ENCODE data around the gene SLC25A27. TPM values are rescaled to one million over a fixed set of nuclear protein-coding genes. Genes with fewer than 3 reads are reported as not detected.

The SLC25A27 gene
- total RNA-seq, 1 donor: 10.5 TPM

- TF ChIP-seq CTCF (IDR thresholded peaks at IDR 0.05; ENCODE audit: extremely low read depth, low read depth, low read length): no peak
- no peak overlapping the region for H3K4me2 ChIP-seq (ENCODE audit: insufficient read depth, low read length)
- no peaks in the 10 kb centered on the region for H4K20me1 ChIP-seq (ENCODE audit: insufficient read depth, low read length)
- no peaks in the 10 kb centered on the region for H3K36me3 ChIP-seq (ENCODE audit: insufficient read depth, low read length)
- H3K27me3 ChIP-seq (ENCODE audit: insufficient read depth, low read length): peaks cover 2% of the 10 kb centered on the region
- H2AFZ ChIP-seq (ENCODE audit: low read length): no peak overlapping the region
- H3K79me2 ChIP-seq (ENCODE audit: insufficient read depth, low read length): no peaks in the 10 kb centered on the region
- H3K9me3 ChIP-seq (ENCODE audit: low read depth, low read length): no peaks in the 10 kb centered on the region
- H3K27ac ChIP-seq (ENCODE audit: low read depth, low read length): no peak overlapping the region
- no peak overlapping the region for H3K4me3 ChIP-seq (ENCODE audit: insufficient read depth, low read length)
- no peaks in the 10 kb centered on the region for H3K4me1 ChIP-seq (ENCODE audit: insufficient read depth, low read length)
- no peak for DNase-seq (ENCODE audit: insufficient read length, low spot score, missing footprints)
These were observed 36.9 kb downstream of the SLC25A27 start for GRCh38 chr6:46689657-46690056.

GRCh38 chr6:46690141-46690755 lies 37.5 kb downstream of the SLC25A27 start:
- no peak overlapping the region for H3K4me2 ChIP-seq (ENCODE audit: insufficient read depth, low read length)

GRCh38 chr6:46690911-46691451 lies 38.2 kb downstream of the SLC25A27 start:
- DNase-seq (ENCODE audit: insufficient read length, low spot score, missing footprints): no peak

More at GRCh38 chr6:46690141-46690755, 37.5 kb downstream of the SLC25A27 start:
- peaks cover 2% of the 10 kb centered on the region for H3K27me3 ChIP-seq (ENCODE audit: insufficient read depth, low read length)
- TF ChIP-seq CTCF (IDR thresholded peaks at IDR 0.05; ENCODE audit: extremely low read depth, low read depth, low read length): no peak
- no peak overlapping the region for H2AFZ ChIP-seq (ENCODE audit: low read length)
- H3K4me1 ChIP-seq (ENCODE audit: insufficient read depth, low read length): no peaks in the 10 kb centered on the region
- H3K36me3 ChIP-seq (ENCODE audit: insufficient read depth, low read length): no peaks in the 10 kb centered on the region
- no peak overlapping the region for H3K4me3 ChIP-seq (ENCODE audit: insufficient read depth, low read length)
- no peak overlapping the region for H3K27ac ChIP-seq (ENCODE audit: low read depth, low read length)
- no peaks in the 10 kb centered on the region for H3K9me3 ChIP-seq (ENCODE audit: low read depth, low read length)
- no peaks in the 10 kb centered on the region for H4K20me1 ChIP-seq (ENCODE audit: insufficient read depth, low read length)
- H3K79me2 ChIP-seq (ENCODE audit: insufficient read depth, low read length): no peaks in the 10 kb centered on the region
- peak; percentile 13 for DNase-seq (ENCODE audit: insufficient read length, low spot score, missing footprints)

More at GRCh38 chr6:46690911-46691451, 38.2 kb downstream of the SLC25A27 start:
- H3K27ac ChIP-seq (ENCODE audit: low read depth, low read length): no peak overlapping the region
- no peaks in the 10 kb centered on the region for H3K9me3 ChIP-seq (ENCODE audit: low read depth, low read length)
- no peaks in the 10 kb centered on the region for H3K79me2 ChIP-seq (ENCODE audit: insufficient read depth, low read length)
- H3K4me1 ChIP-seq (ENCODE audit: insufficient read depth, low read length): no peaks in the 10 kb centered on the region
- H3K27me3 ChIP-seq (ENCODE audit: insufficient read depth, low read length): peaks cover 2% of the 10 kb centered on the region
- H3K4me3 ChIP-seq (ENCODE audit: insufficient read depth, low read length): no peak overlapping the region
- no peak overlapping the region for H2AFZ ChIP-seq (ENCODE audit: low read length)
- TF ChIP-seq CTCF (IDR thresholded peaks at IDR 0.05; ENCODE audit: extremely low read depth, low read depth, low read length): no peak
- no peaks in the 10 kb centered on the region for H3K36me3 ChIP-seq (ENCODE audit: insufficient read depth, low read length)
- H4K20me1 ChIP-seq (ENCODE audit: insufficient read depth, low read length): no peaks in the 10 kb centered on the region
- no peak overlapping the region for H3K4me2 ChIP-seq (ENCODE audit: insufficient read depth, low read length)

Data from osteoblast (primary cell).